ENCODE measurements around the gene FMNL1. TPM values are rescaled to one million over a fixed set of nuclear protein-coding genes. Genes with fewer than 3 reads are reported as not detected.
"Not testable (repeated sequence)": the region's sequence is repeated elsewhere in the genome, so short reads cannot be mapped to it uniquely, and the experiment has no call there.

Gene FMNL1, protein sequence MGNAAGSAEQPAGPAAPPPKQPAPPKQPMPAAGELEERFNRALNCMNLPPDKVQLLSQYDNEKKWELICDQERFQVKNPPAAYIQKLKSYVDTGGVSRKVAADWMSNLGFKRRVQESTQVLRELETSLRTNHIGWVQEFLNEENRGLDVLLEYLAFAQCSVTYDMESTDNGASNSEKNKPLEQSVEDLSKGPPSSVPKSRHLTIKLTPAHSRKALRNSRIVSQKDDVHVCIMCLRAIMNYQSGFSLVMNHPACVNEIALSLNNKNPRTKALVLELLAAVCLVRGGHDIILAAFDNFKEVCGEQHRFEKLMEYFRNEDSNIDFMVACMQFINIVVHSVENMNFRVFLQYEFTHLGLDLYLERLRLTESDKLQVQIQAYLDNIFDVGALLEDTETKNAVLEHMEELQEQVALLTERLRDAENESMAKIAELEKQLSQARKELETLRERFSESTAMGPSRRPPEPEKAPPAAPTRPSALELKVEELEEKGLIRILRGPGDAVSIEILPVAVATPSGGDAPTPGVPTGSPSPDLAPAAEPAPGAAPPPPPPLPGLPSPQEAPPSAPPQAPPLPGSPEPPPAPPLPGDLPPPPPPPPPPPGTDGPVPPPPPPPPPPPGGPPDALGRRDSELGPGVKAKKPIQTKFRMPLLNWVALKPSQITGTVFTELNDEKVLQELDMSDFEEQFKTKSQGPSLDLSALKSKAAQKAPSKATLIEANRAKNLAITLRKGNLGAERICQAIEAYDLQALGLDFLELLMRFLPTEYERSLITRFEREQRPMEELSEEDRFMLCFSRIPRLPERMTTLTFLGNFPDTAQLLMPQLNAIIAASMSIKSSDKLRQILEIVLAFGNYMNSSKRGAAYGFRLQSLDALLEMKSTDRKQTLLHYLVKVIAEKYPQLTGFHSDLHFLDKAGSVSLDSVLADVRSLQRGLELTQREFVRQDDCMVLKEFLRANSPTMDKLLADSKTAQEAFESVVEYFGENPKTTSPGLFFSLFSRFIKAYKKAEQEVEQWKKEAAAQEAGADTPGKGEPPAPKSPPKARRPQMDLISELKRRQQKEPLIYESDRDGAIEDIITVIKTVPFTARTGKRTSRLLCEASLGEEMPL
- total RNA-seq (2014; rRNA removed; shearing (Covaris generic)) = 6.1 and 17.9 TPM in 2 replicates

DNA sequence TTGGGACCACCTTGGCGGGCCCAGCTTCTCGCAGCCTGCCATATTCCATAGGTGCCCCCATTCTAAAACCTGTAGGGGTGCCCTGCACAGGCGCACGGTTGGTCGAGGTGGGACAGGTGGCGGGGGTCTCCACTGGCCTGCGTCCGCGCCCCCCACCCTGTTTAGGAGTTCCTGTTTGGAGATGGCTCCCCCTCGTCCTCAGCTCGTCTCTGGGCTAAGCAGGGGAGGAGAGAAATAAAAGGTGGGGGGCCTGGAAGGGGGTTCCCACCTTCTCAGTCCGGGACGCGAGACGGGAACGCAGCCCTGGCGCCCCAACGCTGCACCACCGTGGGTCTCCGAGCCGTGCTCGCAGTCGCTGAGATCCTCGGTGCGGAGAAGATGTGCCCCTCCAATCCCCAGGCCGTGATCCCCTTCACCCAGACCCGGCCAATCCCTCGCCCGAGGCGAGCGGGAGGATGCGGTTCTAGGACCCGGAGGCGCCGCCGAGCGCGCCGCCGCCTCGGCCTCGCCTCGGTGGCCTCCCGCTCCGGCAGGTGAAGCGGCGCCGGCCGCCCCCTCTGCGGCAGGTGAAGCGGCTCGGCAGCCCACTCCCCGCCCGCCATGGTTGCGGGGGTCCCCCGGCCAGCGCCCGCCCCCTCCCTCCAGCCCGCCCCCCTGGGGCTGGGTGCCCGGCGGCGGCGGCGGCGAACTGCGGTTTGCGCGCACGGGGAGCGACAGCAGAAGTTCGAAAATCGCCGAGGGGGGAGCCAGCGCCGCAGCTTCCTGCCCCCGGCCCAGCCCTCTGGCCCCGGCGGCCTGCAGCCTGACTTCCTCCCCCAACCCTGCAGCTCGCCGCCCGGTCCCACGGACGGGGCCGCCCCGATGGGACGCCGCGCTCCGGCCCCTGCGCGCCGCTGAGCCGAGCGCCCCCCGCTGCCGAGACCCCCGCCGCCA is at the start of gene FMNL1:
Gene FMNL1, plus strand, starts transcription at position 805 of the 933 bp plus-strand sequence. CDS start 240 bp downstream, outside the sequence.
- in situ Hi-C loops (cut with HindIII; ENCODE audit: low sequenced_read_pairs) = no loop called here
- DNase-seq (ENCODE audit: low spot score) = peak; percentile 45

DNA sequence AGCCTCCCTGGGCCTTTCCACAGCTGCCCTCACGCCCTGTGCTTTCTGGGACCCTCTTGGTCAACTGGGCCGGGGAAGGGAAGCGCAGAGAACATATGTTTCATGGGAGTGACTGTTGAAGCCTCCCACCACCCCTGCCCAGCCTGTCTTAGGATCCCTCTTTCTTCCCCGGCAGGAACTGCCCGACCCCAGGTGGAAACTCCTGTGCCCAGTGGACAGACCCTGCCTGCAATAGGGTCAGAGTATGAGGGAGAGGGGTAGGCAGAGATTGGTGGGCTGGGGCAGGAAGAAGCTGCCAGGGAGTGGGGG is 49.5 kb upstream of the FMNL1 start:
- in situ Hi-C loops (cut with HindIII; ENCODE audit: low sequenced_read_pairs) = no loop called here
- no peak for DNase-seq (ENCODE audit: low spot score)

DNA sequence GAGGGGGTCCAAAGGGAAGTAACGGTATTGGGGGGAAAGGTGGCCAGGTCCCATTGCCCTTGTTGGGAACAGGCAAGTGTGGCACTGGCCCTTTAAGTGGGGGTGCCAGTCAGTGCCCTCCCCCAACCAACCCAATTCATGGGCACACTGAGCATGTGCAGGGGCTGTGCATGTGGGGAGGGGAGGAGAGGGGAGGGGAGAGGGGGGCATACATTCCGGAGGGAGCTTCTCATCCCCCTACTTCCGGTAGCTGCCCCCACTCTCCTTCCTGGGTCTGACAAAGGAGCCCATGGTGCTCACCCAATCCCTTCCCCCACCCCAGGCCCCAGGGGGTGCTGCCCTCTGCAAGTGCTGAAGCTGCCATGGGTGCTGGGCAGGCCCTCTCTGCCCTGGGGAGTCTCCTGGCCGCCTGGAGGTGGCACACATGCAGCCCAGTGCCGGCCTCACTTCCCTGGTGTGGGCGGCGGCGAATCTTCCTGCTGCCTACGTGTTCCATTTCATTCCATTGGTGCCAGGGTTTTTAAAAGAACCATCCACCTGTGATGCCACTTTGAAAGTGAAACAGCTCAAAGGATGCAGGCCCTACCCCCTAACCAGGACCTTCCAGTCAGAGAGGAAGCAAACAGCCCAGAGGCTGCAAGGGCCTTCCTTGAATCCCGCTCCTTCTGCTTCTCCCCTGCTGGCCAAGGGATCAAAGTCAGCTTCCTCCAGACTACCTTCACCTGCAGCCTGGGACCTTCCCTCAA is 49.0 kb upstream of the FMNL1 start:
- DNase-seq (ENCODE audit: low spot score) = peak; percentile 94
- in situ Hi-C loops (cut with HindIII; ENCODE audit: low sequenced_read_pairs) = no loop called here

DNA sequence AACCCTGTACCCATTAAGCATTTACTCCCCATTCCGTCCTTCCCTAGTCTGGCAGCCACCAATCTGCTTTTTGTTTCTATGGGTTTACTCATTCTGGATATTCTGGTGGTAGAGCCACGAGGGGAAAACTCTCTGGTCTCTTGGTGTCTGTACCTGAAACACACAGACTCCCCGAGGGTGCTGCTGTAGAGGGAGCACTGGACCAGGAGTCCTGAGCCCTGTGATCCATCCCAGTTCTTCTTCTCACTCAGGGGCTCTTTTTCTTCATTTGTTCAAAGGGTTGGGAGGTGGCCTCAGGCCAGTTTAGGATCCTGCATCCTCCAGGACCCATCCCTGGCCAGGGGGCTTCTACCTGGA is 45.9 kb upstream of the FMNL1 start:
- no peak for DNase-seq (ENCODE audit: low spot score)
- in situ Hi-C loops (cut with HindIII; ENCODE audit: low sequenced_read_pairs) = no loop called here

DNA sequence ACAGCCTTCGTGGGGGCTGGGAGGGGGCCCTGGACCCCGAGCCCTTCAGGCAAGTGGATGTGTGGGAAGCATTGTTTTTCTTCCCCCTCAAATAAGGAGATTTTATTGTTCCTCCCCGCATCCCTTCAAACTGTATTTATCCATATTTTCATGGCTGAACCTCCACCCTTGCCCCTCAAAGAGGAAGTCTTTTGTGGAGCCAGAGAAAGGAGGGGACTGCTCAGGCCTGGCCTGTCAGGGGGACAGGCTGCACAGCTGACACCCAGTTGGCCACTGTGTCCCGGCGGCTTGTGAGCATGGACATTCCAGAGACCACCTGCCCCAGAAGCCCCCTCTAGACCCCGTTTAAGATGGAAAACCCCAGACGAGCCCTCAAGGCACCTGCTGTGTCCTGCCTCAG is 44.1 kb upstream of the FMNL1 start:
- no peak for DNase-seq (ENCODE audit: low spot score)
- in situ Hi-C loops (cut with HindIII; ENCODE audit: low sequenced_read_pairs) = no loop called here

DNA sequence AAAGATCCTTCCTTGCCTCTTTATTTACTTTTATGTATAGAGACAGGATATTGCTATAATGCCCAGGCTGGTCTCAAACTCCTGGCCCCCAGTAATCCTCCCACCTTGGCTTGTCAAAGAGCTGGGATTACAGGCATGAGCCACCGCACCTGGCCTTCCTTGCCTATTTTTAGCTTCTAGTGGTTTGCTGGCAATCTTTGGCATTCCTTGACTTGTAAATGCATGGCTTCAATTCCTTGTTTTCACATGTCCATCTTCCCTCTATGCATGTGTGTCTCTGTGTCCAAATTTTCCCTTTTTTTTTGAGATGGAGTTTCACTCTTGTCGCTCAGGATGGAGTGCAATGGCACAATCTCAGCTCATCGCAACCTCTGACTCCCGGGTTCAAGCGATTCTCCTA is 37.5 kb upstream of the FMNL1 start:
- in situ Hi-C loops (cut with HindIII; ENCODE audit: low sequenced_read_pairs) = no loop called here
- DNase-seq (ENCODE audit: low spot score) = no peak

DNA sequence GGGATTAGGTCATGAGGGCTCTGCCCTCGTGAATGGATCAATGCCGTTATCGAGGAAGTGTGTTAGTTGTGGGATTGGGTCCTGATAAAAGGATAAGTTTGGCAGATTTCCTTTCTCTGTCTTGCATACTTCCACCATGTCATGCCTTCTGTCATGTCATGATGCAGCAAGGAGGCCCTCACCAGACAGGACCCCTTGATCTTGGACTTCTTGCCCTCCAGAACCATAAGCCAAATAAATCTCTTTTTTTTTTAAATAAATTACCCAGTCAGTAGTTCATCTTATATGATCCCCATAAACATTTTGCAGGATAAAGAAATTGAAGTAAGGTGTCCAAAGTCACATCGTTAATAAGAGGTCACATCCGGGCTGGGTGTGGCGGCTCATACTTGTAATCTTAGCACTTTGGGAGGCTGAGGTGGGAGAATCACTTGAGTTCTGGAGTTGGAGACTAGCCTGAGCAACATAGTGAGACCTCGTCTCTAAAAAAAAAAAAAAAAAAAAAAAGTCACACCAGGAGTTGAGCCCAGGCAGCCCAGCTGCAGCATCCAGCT is 34.8 kb upstream of the FMNL1 start:
- in situ Hi-C loops (cut with HindIII; ENCODE audit: low sequenced_read_pairs) = no loop called here

DNA sequence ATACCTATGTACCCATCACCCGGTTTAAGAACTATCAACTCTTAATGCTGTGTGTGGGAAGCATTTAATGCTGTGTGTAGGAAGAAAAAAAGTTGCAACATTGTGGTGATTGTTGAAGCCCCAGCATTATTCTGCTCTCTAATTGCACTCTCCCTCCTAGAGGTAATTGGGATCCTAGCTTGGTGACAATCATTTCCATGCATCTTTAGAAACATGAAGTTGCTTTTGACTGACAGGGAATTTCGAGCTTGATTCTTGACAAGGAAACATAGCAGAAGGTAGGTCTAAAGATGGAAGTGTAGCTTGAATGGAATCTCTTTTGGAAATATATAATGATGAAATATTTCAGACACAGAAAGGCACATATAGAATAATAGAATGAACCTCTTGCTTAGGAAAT is 32.7 kb upstream of the FMNL1 start:
- no peak for DNase-seq (ENCODE audit: low spot score)
- in situ Hi-C loops (cut with HindIII; ENCODE audit: low sequenced_read_pairs) = no loop called here

More for the DNA sequence above, 34.8 kb upstream of the FMNL1 start:
- no peak for DNase-seq (ENCODE audit: low spot score)

DNA sequence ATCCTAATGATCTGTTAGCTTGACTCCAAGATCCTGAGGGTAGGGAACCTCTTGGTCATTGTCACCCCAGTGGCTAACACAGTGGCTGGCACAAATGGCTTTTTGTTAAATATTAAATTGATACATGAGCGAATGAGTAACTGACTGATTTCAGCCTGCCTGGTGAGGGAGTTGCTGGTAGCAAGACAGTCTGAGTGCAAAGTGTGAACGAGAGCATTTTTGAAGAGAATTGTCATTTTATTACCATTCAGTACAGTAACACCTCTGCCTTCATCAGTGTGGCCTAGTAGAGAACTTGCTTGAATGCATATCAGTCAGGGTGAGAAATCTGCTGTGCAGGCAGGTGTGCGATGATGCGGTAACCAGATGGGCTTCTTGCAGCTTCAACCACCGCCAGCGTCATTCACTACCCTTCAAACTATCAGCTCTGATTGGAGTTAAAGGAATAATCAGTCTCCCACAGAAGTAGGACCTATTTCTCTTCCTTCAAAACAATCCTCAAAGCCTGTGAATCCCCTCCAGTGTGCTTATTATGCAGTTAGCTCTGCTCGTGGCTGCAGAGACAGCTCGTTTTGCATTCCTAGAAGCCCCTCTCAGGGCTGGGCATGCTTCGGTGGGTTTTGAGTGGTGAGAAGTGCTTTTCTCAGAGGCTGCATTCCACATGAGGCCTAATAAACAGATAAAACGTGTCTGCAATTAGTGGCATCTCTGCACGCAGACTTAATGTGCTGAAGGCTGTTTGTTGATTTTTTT is 31.0 kb upstream of the FMNL1 start:
- in situ Hi-C loops (cut with HindIII; ENCODE audit: low sequenced_read_pairs) = no loop called here
- DNase-seq (ENCODE audit: low spot score) = no peak

DNA sequence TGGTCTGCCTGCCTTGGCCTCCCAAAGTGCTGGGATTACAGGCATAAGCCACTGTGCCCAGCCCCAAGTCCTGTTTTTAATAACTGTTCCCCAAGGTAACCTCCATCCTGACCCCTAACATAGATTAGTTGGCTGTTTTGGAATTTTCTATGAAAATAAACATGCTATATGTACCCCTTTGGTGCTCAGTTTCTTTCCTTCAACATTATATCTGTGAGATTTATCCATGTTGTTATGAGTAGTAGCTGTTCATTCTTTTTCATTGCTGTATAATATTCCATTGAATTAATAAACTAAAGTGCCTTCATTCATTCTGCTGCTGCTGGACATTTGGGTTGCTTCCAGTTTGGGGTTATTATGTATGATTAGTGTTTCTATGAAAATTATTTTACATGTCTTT is 26.3 kb upstream of the FMNL1 start:
- DNase-seq (ENCODE audit: low spot score) = no peak
- in situ Hi-C loops (cut with HindIII; ENCODE audit: low sequenced_read_pairs) = no loop called here

DNA sequence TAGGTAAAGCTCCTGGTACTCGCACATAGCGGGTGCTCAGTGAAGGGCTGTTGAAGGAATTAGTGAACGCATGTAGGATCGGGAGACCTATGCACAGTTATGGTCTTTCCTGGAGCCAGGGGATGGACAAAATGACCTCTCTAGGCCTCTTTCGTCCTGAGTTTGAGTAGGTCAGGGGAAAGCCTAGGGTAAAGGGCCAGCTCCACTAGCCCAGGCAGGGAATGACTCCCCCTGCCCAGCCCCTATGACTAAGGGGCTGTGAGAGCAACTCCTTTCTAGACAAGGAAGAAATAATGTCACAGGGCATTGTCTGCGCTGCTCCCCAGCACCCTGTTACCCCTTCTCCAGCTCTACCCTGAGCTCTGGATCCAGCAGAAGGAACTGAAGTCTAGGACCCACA is 24.6 kb upstream of the FMNL1 start:
- no peak for DNase-seq (ENCODE audit: low spot score)
- in situ Hi-C loops (cut with HindIII; ENCODE audit: low sequenced_read_pairs) = no loop called here

DNA sequence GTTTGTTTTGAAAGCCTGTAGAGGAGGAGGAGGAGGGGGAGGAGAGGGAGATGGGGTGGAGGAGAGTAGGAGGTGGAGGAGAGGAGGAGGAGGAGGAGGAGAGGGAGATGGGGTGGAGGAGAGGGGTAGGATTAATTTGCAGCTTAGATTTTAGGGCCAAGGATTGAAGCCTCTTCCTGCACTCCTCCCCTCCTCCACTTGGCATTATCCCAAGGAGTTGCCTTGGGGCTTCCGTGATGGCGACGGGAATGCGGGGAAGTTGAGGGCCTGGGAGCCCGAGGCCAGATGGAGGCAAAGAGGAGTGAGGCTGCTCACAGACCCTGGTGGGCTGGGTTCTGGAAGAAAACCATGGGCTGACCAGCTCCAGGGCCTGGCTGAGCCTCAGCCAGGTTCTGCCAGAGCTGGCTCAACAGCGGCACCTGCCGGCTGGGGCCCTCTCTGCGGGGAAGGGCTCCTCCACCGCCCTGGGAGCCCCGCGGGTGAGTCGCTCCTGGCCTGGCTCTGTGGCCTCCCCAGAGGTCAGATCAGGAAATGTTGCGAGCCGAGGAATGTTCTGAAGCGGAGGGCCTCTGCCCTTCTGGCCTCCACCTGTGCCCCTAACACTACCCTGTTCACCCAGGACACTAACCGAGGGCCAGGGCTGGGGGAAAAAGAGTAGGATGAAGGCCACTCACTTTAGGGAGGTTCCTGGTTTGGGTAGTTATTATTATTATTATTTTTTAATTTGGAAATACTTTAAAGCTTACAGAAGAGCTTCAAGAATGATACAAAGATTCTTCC is 23.9 kb upstream of the FMNL1 start:
- DNase-seq (ENCODE audit: low spot score) = peak; percentile 84
- in situ Hi-C loops (cut with HindIII; ENCODE audit: low sequenced_read_pairs) = no loop called here

DNA sequence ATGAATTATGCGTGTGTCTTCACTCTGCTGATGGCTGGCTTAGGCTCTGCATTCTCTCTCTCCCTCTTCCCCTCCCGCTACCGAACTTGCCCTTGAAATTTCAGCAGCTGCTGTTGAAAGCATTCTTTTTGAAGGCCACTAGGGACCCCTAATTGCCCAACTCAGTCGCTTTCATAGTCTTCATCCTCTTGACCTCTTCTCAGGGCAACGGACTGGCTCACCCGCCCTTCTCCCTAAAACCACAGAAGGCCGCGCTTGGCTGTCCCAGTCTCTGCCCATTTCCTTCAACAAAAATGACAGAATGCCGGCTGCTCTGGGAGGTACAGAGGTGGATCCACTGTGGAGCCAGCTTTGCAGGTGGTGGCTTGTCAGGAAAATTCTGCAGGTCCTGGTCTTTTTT is 21.0 kb upstream of the FMNL1 start:
- in situ Hi-C loops (cut with HindIII; ENCODE audit: low sequenced_read_pairs) = no loop called here
- DNase-seq (ENCODE audit: low spot score) = no peak

DNA sequence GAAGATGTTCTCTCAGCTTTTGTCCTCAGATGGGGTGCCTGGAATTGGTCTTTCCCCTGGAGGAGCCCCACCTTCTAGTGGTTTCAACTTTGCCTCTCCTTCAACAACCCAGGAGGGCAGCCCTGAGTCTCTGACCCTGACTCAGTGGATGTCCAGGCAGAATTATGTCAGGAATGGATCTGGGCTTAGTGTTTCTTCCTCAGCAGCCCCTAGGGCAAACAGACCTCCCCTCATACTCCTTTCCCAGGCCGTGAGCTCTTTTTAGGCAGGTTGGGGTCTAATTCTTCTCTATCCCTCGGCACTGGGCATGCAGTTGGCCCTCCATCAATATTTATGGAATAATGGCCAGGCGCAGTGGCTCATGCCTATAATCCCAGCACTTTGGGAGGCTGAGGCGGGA is 20.2 kb upstream of the FMNL1 start:
- in situ Hi-C loops (cut with HindIII; ENCODE audit: low sequenced_read_pairs) = no loop called here
- DNase-seq (ENCODE audit: low spot score) = no peak

DNA sequence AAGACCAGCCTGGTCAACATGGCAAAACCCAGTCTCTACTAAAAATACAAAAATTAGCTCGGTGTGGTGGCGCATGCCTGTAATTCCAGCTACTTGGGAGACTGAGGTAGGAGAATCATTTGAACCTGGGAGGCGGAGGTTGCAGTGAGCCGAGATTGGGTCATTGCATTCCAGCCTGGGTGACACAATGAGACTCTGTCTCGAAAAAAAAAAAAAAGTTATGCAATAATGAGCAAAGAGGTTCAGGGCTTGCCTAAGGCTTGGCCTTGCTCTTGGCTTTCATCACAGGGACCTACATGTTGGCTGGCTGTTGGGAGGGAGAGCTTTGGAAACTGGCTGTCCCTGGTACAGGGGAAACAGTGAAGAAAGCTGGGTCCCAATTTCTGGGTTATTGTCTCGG is 19.8 kb upstream of the FMNL1 start:
- DNase-seq (ENCODE audit: low spot score); in situ Hi-C loops (cut with HindIII; ENCODE audit: low sequenced_read_pairs): not testable (repeated sequence)

DNA sequence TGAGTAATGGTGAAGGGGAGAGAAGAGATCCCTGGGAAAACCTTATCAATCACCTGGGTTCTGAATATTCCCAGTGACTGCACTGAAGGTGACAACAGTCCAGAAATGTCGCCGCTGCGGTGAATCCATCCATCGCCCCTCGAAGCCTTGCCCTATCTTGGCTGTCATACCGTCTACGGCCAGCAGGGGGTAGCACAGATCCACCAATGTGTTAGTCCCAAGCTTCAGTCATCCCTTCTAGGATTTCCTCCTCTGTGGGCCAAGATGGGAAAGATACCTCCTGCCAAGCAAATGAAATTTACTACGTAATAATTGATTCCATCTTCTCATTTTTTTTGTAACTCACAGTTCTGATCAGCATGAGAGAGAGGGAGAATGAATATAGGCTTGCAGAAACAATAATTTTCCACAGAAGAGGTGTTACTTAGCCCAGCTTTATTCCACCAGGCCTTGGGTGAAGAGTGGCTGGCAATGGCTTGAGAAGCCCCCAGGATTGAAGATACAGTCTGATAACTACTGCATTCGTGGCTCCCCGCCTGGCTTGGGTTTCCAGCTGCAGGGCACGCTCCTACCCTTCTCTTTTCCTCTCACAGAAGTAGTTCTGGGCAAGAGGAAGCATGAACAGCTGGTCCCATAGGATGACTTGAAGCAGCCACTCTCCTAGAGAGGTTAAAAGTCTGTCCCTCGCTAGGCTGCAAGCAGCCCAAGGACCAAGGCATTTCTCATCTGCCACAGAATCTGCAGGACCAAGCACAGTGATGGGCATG is 2.6 kb upstream of the FMNL1 start:
- in situ Hi-C loops (cut with HindIII; ENCODE audit: low sequenced_read_pairs) = no loop called here

More for the DNA sequence above, 2.6 kb upstream of the FMNL1 start:
- peak; percentile 91 for DNase-seq (ENCODE audit: low spot score)

Measured in G401 (cell line).